Lung (tissue), 12 donors: ENCODE data around the gene RSPH6A. TPM values are rescaled to one million over a fixed set of nuclear protein-coding genes. Genes with fewer than 3 reads are reported as not detected.

Experiments
- ATAC-seq: fragments of 200-7000 bp; cut with Tn5 transposase; one replicate; pipeline ENCODE4 v1.9.1; 2020; ENCODE audit warnings: moderate number of reproducible peaks; ENCODE audit not compliant: insufficient read depth, low FRiP score
- DNase-seq, 3 donors: peaks; one replicate each; pipeline ENCODE4 v3.0.0-alpha.2; 2013 to 2017
- H3K27ac ChIP-seq, 2 donors: one replicate each; pipeline ENCODE4 v1.5.1; 2013; ENCODE audit warnings: mild to moderate bottlenecking in 2 of 2, moderate library complexity in 2 of 2, control low read depth in 1 of 2, inconsistent platforms in 1 of 2, low read depth in 1 of 2, low read length in 1 of 2
- H3K27me3 ChIP-seq, 3 donors: one replicate each; pipeline ENCODE4 v1.5.1; 2013; ENCODE audit warnings: low read length in 2 of 3; ENCODE audit not compliant: control insufficient read depth in 3 of 3, insufficient read depth in 3 of 3
- H3K36me3 ChIP-seq, 4 donors: one replicate each; pipeline ENCODE4 v1.5.1; 2013; ENCODE audit warnings: low read length in 4 of 4, mild to moderate bottlenecking in 1 of 4, moderate library complexity in 1 of 4; ENCODE audit not compliant: control insufficient read depth in 4 of 4, insufficient read depth in 4 of 4
- H3K4me1 ChIP-seq, 5 donors: one replicate each; pipeline ENCODE4 v1.5.1; 2013; ENCODE audit warnings: low read length in 5 of 5, mild to moderate bottlenecking in 2 of 5, moderate library complexity in 1 of 5; ENCODE audit not compliant: control insufficient read depth in 5 of 5, insufficient read depth in 5 of 5
- H3K4me3 ChIP-seq: one replicate; pipeline ENCODE4 v1.5.1; 2013; ENCODE audit warnings: mild to moderate bottlenecking, control low read depth, moderate library complexity
- H3K9ac ChIP-seq, 2 donors: one replicate each; pipeline ENCODE4 v1.5.1; 2013; ENCODE audit warnings: low read length in 2 of 2, control low read depth in 1 of 2; ENCODE audit not compliant: insufficient read depth in 1 of 2
- H3K9me3 ChIP-seq, 4 donors: one replicate each; pipeline ENCODE4 v1.5.1; 2013; ENCODE audit warnings: low read length in 3 of 4, mild to moderate bottlenecking in 1 of 4, moderate library complexity in 1 of 4; ENCODE audit not compliant: control insufficient read depth in 4 of 4, insufficient read depth in 3 of 4
- WGBS, 2 donors: extraction: QIAGEN DNeasy Blood & Tissue Kit; methylation state at CpG; one replicate each; pipeline ENCODE4 v1.1.7; 2013; 5-methylcytosine and 5-hydroxymethylcytosine counted together
- polyA plus RNA-seq, 2 donors: library from polyadenylated mRNA; stranded (reverse); fragments of 200-250 nt; gene quantifications; one replicate each; pipeline ENCODE4 v1.2.1, GENCODE V29; 2013
- total RNA-seq, 2 donors: library from RNA; depleted of rRNA in 1 of 2; stranded (reverse); fragments of >200 nt in 1 of 2; gene quantifications; one replicate each; pipeline ENCODE4 v1.2.1, GENCODE V29; 2014 to 2021
- TF ChIP-seq, protein P1 (sequence below): IDR thresholded peaks from 2 replicates; pipeline ENCODE4 v1.5.1; 2012; ENCODE audit warnings: mild to moderate bottlenecking; ENCODE audit errors: control extremely low read depth, extremely low read depth
- donor health status: control.
- donor health status: control.
- donor health status: Bipolar disorder and iron deficiency.
- donor health status: healthy.
- donor health status: DM: yes; HTN: yes; CAD: no.

Gene RSPH6A
- total and polyA plus RNA-seq, 4 donors = 0.06 to 0.34 TPM; not detected in 2

DNA sequence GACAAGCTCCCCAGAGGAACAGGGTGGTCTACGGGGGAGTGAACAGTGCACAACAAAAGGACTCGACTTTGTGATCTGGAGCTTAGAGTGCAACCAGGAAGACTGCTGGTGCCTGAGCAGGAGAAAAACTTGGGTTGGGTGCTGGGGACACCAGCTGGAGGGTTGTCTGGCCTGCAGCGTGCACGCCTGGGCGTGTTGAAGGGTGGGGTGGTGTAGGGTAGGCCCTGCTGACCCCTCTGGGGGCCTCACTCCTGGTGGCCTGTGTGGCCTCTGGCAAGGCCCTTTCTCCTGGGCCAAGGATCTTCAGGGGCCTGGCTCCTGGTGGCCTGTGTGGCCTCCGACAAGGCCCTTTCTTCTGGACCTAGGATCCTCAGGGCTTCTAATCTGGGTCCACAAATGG lies 4.7 kb upstream of the RSPH6A start:
- peaks cover 4 to 56% (median 15%) of the 10 kb centered on the region in 4 donors for H3K36me3 ChIP-seq
- DNase-seq (no peak), ATAC-seq (no peak)
- WGBS, 2 donors = 94 to 95% methylated on average over 6 of the region's 6 CpGs
- no peak overlapping the region for H3K9ac ChIP-seq
- no peak overlapping the region for H3K4me3 ChIP-seq
- TF ChIP-seq, protein P1, sequence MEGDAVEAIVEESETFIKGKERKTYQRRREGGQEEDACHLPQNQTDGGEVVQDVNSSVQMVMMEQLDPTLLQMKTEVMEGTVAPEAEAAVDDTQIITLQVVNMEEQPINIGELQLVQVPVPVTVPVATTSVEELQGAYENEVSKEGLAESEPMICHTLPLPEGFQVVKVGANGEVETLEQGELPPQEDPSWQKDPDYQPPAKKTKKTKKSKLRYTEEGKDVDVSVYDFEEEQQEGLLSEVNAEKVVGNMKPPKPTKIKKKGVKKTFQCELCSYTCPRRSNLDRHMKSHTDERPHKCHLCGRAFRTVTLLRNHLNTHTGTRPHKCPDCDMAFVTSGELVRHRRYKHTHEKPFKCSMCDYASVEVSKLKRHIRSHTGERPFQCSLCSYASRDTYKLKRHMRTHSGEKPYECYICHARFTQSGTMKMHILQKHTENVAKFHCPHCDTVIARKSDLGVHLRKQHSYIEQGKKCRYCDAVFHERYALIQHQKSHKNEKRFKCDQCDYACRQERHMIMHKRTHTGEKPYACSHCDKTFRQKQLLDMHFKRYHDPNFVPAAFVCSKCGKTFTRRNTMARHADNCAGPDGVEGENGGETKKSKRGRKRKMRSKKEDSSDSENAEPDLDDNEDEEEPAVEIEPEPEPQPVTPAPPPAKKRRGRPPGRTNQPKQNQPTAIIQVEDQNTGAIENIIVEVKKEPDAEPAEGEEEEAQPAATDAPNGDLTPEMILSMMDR = no peak
- no peaks in the 10 kb centered on the region for H3K27me3 ChIP-seq
- no peaks in the 10 kb centered on the region for H3K9me3 ChIP-seq
- peaks cover 0 to 12% (median 0%) of the 10 kb centered on the region in 5 donors for H3K4me1 ChIP-seq
- H3K27ac ChIP-seq = no peak overlapping the region

DNA sequence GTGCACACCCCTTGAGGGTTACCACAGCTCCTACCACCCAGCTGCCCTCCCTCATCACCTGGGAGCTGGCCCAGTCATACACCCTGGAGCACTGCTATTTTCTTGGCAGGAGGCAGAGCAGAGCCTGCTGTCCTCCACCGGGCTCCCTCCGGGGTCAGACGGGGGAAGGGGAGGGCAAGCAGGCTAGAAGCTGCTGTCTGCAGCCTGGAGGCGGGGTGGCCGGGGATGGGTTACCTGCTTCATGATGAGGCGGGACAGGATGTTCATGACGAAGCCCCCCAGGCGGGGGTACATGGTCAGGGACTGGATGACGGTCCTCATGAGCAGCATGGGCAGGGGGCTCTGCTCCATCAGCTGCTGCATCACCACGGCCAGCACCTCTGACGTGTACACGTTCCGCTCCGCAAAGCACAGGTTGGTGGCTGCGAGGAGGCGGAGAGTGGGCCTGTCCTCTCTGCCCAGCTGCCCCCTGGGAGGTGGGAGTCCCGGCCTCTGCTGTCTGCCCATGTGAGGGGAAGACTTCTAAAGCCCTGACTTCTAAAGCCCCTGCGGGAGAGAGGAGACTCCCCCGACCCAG lies 2.7 kb upstream of the RSPH6A start:
- Histone ChIP-seq H3K27ac (no peak overlapping the region), H3K4me3 (no peak overlapping the region), H3K9ac (no peak overlapping the region), H3K9me3 (no peaks in the 10 kb centered on the region), H3K27me3 (no peaks in the 10 kb centered on the region), H3K36me3 (peaks cover 0 to 37% (median 7%) of the 10 kb centered on the region in 4 donors), H3K4me1 (peaks cover 0 to 15% (median 0%) of the 10 kb centered on the region in 5 donors)
- WGBS, 2 donors = 87 to 94% methylated on average over 19 of the region's 19 CpGs
- TF ChIP-seq, protein P1 = no peak
- no peak for ATAC-seq
- DNase-seq = no peak

DNA sequence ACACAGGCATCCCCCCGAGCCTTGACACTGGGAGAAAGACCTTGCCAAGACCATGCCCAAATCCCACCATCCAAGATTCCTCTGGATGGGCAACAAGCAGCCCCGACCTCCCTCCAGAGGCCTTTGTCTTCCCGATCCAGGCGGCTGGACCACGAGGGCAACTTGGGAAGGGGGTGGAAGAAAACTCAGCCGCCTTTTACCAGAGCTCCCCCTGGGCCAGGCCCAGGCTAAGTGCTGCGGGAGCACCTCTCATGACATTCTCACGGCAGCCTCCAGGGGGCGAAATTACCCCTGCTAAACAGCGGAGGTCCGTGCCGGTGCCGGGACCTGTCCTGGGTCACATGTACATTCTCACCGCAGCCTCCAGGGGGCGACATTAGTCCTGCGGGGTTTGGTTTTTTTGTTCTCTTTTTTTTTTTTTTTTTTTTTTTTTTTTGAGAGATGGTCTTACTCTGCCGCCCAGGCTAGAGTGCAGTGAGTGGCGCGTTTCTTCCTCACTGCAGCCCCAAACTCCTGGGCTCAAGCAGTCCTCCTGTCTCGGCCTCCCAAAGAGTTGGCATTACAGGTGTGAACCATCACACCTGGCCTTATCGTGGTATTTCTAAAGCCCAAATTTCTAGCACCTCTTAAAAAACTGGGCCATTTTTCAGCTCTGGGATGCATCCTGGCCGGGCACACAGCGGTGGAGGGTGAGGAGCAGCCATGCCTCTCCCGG lies 2.1 kb upstream of the RSPH6A start:
- TF ChIP-seq, protein P1 = peak; percentile 97
- Histone ChIP-seq H3K36me3 (peaks cover 0 to 31% (median 5%) of the 10 kb centered on the region in 4 donors), H3K27me3 (no peaks in the 10 kb centered on the region), H3K4me3 (no peak overlapping the region), H3K27ac (peak overlapping the region in 1 of 2 donors; percentile 33), H3K9ac (no peak overlapping the region), H3K4me1 (peaks cover 0 to 15% (median 0%) of the 10 kb centered on the region in 5 donors), H3K9me3 (no peaks in the 10 kb centered on the region)
- ATAC-seq = peak; percentile 93
- DNase-seq = peak; percentile 93 to 95 (median 94)
- 21% methylated on average over 24 of the region's 24 CpGs for WGBS, 2 donors
